Fibroblast of gingiva (primary cell): ENCODE measurements around the gene HOXA3.

Experiments used
- DNase-seq: peaks from one replicate; pipeline ENCODE4 v3.0.0-alpha.2; 2011; ENCODE audit warnings: low read depth

HOXA3 gene

DNA sequence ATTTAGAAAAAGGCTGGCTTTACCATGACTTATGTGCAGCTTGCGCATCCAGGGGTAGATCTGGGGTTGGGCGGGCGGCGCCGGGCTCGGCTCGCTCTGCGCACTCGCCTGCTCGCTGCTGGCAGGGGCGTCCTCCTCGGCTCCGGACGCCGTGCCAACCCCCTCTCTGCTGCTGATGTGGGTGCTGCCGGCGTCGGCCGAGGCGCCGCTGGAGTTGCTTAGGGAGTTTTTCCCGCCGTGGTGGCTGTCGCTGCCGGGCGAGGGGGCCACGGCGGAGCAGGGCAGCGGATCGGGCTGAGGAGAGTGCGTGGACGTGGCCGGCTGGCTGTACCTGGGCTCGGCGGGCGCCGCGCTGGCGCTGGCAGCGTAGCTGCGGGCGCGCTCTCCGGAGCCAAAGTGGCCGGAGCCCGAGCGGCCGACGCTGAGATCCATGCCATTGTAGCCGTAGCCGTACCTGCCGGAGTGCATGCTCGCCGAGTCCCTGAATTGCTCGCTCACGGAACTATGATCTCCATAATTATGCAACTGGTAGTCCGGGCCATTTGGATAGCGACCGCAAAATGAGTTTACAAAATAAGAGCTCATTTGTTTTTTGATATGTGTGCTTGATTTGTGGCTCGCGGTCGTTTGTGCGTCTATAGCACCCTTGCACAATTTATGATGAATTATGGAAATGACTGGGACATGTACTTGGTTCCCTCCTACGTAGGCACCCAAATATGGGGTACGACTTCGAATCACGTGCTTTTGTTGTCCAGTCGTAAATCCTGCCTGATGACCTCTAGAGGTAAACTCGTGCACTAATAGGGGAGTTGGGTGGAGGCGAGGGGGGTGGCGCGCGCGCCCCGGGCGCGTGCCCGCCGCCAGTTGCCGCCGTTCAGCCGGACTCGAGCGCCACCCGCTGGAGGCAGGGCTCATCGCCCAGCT, 9.1 kb downstream of the HOXA3 start, which contains the start of gene HOXA5:
HOXA5 (minus strand) TSS at position 659 of the 927 bp plus-strand sequence; CDS start at position 585, 74 bp downstream.
- no peak for DNase-seq

DNA sequence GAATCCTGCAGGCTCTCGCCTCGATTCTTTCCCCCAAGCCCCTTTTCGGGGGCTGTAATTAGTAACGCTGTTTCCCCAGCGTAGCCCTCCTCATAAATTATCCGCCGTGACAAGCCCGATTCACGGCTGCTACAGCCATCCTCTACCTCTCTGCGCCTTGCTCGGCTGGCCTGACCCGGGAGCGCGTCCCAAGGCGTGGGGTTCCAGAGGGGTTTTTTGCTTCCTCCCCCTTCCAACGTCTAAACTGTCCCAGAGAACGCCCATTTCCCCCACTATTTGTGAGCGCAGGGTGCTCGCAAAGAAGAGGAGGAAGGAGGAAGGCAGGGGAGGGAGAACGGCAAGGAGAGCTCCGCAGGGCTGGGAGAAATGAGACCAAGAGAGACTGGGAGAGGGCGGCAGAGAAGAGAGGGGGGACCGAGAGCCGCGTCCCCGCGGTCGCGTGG, 9.8 kb downstream of the HOXA3 start:
- no peak for DNase-seq

DNA sequence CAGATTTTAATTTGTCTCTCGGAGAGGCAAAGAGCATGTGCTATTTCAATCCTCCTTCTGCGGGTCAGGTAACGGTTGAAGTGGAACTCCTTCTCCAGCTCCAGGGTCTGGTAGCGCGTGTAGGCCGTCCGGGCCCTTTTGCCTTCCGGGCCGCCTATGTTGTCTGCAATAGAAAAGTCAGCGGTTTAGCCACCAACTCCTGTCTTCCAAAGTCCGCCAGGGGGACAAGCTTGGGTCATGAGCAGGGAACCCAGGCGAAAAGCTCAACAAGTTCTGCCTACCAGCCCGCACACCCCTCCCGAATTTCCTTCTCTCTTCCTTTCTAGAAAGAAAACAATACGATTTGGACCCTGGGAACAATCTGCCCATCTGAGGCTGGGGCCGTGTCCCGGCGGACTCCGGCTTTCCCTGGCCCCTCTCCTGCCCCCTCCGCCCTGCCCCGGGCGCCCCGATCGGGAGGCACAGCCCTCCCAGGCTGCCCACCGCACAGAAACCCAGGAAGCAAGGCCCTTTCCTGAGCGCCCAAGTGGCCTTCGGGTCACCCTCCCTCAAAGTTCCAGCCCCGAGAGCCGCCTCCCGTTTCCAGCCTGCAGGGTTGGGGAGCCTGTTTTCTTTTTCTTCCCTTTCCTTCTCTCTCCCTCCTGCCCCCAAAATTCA, 10.3 kb downstream of the HOXA3 start:
- no peak for DNase-seq

DNA sequence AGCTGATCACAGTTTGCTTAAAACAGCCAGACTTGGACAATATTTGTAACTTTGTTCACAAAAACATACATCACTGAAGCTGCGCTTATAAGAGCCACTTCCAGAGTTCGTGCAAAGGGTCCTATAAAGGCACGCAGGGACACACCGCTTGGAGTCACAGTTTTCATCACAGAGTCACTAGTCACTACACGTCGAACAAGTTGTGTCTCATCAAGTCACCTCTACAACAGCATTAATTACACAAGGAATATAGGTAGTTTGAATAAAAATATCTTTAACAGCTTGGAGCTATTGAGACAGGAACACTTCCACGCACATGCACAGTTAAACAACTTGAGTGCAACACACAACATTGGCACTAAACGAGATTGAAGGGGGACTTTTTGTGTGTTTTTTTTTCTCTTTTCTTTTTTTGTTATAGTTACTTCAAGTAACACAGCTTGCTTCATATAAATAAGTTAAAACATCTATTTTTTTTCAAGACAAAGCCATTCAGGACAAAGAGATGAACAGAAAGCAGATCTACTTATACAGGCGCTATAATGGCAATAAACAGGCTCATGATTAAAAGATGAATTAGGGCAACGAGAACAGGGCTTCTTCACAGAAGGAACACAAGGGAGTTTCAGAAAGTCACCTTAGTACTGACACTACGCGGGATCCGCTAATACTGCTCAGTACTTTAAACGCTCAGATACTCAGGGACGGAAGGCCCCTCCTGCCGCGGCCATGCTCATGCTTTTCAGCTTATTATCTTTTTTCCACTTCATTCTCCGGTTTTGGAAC, 11.1 kb downstream of the HOXA3 start:
- no peak for DNase-seq

DNA sequence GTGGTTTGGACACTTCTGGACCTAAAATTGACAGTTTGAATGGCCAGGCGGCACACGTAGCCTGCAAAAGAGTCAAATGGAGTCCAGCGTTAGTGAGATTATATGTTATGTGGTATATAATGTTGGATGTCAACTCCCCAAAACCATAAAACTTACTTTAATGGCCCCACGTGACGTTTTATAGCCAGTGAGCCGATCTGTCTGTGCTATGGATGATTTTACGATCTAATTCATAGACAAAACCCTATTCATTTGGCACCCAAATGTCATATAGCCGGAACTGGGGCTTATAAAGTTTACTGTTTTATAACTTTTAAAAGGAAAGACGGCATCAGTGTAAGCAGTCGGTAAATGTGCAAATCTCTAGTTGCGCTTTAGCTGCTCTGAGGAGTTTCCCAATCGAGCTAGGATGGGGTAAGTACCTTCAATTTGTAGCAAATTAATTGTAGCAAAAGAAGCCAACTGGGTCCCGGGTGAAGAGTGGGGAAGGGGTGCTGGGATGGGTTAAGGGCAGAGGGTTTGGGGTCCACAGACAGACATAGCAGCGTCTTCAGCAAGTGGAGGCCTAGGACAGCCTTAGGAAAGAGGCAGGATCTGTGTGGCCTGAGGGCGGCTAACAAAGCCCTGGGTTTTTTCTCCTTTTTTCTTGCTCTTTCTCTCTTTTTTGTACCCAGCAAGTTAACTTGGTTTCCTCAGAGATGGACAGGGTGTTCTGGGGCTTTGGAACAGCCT, 12.1 kb downstream of the HOXA3 start:
- no peak for DNase-seq

DNA sequence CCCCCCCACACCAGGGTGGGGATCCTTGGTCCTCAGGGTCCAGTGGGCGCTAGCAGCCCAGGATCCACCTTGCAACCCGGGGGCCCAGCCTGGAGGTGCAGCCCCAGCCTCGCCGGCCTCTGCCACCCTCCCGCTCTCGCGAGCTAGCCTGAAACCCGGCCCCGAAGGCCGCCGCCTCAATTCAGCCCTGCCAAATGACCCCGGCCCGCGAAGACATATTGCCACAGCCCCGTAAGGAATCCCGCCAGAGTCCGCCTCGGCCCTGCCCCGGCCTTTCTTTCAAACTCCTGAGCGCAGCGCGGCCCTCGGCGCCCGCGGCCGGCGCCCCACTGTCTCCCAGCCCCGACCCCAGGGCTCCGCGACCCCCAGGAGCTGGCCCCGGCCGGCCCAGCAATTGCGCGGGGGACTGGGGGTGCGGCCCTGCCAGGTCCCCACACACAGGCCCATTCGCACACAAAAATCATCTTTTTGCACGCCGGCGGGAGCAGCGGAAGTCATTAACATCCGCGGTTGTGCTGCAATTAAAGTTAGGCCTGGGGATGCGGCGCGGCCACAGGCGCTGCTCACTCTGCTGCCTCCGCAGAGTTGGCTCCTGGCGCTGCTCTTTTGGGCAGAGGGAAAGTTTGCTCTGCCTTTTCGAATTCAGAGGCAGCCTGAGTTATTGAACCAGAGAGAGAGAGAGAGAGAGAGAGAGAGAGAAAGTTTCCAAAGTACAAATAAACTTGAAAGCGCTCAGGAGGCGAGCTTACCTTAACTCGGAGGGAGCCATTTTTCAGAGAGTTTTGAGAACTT, 12.9 kb downstream of the HOXA3 start:
- no peak for DNase-seq

DNA sequence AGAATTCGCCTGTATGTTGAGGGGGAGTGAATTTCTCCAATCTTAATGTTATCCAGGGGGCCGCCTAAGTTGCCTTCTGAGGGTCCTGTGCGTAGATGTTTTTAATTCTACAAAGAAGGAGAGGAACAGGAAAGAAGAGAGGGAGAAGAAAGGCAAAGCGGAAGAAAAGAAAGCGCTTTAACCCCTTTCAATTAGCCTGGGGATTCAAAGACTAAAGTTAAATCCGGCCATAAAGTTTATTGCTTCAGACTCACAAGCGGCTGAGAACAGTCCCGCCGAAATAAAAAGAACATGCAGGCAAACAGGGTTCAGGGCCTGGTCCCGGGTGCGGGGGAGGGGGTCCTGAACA, 13.4 kb downstream of the HOXA3 start:
- DNase-seq = no peak

DNA sequence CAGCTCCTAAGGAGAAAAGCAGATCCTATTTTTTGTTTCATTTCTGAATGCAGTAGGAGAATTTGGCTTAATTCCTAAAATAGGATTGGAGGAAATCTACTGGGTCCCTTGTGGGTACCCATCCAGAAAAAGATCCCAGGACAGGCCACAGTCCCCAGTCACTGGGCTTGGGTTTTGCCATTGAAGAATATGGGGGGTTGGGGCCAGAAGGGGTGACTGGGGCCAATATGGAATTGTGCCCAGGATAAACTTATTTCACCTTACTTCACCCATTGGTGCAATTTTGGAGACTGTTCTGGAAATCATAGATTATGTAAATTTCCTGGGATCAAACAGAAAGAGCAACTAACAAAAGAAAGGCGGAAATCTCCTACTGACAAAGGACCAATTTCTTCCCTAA, 13.9 kb downstream of the HOXA3 start:
- DNase-seq = no peak

DNA sequence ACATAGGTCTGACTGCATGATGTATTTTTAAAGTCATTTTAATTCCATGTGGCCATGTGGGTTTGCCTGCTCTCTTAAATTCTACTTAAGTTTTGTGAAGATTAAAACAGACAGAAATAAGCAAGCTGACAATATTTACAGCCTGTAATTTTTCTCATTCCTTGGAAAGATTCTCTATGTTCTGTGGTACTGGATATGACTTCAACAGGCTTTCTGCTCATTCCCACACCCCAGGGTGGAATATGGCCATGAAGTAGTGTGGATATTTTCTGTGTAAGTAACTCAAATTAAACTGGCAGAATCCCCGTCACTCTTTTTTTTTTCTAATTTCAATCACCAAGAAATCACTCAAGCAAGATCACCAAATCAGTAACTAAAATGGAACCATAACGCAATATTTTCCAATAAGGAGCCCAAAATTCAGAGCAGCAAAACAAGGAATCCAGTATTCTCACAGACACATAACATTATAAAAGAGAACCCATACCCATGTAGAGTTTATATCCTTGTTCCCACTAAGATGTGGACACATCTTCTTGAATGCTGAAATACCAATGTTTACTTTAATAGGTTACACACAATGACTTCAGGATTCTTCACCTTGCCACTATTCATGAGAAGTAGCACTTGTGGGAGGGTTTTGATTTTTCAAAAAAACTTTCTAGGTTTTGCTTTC, 14.6 kb downstream of the HOXA3 start:
- DNase-seq = no peak

DNA sequence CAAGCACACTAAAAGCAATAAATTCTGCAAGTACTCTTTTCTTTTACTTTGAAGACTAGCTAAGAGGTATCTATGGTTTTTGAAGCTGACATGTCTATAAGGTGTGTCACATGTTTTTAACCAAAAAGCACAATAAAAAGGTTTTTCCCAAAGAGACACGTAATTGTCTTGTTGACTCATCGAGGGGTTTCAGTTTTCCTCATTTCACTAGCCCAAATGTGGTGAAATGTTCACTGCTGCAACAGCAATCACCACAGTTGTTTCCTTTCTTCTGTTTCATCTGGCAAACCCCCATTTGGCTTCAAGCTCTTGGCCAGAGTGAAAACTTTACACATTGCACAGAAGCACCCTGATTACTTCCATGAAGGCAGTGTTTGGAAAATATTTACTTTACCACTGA, 18.0 kb downstream of the HOXA3 start:
- peak; percentile 25 for DNase-seq

DNA sequence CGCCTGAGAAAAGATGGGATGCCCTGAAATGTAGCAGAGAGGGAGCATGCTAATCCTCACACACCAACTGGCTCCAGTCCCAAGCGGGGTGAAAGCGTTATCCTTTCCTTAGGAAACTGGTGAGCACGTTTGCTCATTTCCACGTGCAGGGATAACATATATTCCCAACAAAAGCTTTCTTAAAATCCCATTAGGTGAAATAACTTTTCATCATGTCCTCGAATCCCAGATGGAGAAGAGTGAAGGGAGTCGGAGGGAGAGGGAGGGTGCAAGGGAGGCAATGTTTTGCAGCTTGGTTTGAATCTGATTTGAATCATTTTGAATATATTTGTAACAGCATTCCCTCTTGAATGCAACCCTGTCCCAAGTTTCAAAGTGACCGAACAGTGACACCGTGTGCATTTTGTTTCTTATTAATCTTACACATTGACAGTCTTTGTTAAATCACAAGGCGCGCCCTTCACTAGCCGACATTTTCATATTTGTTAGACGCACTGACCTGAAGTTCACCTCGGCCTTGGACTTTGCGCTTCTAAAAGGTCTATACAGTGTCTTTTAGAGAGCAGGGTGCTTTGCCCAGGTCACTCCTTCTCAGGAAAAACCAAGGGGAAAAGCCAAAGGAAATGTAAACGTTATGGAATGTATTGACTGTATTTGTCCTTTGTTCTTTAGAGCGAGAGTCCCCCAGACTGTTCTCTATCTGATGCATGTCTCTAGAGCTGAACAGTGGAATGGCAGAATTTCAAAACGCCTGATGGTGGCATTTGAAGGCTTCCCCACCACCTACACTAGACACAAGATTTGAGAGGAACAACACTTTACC, 18.8 kb downstream of the HOXA3 start:
- DNase-seq = no peak

DNA sequence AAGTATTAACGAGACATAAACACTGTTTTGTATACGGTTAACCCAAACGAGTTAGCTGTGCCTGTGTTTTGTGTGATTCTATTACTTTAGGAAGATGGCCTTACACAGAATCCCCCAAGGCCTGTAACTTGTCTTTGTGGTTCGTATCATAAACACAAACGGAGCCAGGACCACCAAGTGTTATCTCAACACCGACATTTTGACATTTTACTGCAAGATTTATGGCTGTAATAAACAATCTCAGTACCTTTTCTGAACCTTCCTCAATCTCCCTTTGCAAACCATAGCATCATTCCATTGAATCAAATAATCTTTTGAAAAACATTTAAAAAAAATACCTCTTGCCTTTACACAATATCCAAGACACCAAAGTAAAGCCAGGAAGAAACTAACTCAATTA, 19.4 kb downstream of the HOXA3 start:
- no peak for DNase-seq

DNA sequence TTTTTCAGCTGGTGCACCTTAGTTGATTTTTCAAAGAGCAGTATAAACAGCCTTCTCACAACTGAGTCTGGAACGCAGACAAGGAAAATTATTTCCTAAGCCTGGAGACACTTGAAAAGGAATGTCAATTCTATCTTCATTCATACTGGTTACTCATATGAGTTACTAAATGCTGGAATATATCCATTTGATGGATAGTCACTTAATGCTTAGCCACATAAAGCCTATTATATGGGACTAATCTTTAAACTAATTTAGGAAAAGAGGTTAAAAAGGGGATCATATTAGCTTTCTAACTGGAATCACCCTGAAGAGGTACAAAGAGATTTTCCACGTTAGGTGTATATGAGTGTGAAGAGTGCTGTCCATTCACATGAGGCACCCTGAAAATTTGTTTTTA, 20.2 kb downstream of the HOXA3 start:
- DNase-seq = no peak

DNA sequence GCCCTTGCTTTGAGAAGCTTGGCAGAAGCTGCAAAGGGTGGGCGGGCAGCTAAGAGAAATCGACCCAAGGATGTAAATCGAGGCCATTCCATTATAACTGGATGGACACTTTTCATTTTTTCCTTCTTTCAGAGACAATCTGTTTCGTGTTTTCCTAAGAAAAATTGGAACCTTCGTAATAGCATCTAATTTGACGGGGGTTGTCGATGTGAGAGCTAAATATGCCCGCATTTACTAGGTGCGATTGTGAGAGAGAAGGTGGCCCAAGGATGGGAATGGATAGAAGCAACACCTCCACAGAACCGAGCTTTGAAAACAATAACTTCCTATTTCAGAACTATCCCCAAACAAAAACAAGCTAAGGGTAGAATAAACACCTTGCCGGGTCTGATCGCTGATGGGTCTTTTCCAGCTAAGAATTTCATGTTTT, 21.0 kb downstream of the HOXA3 start:
- no peak for DNase-seq

DNA sequence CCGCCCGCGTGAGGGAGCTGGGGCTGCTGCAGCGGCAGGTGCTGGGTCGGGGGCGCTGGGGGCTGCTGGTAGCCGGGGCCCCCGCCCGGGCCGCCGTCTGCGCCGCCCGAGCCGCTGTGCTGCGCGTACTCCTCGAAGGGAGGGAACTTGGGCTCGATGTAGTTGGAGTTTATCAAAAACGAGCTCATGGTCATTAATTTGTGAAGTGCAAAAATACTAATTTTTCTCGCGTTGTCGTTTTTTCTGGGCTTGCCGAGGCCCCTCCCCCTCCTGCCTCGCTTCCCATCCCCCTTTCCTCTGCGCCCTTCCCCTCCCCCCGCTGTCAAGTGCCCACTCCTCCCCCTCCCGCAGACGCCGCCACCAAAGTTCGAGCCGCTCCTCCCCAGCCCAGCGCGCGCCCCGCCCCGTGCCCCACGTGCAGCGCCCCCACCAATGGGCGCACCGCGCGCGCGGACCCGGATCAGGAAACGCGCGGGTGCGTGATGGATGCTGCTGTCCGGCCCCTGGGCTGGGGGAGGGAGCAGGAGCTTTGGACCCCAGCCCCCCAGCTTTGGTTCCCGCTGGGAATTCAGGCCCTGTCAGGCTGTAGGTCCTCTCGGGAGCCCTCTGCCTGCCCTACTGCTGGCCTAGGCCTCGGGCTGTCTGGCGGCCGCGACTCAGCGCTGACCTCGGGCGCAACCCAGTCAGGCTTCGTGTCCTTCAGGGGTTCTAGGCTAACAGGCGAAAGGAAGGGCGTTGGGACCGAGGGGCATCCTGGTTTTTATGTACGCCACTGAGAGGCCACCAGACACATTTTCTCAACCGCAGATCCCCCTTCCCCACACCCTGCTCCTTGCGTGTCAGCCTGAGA, 21.6 kb downstream of the HOXA3 start, which contains the start of gene HOXA4:
HOXA4 (minus strand) TSS at position 218 of the 850 bp plus-strand sequence; CDS start at position 194, 24 bp downstream.
- no peak for DNase-seq

DNA sequence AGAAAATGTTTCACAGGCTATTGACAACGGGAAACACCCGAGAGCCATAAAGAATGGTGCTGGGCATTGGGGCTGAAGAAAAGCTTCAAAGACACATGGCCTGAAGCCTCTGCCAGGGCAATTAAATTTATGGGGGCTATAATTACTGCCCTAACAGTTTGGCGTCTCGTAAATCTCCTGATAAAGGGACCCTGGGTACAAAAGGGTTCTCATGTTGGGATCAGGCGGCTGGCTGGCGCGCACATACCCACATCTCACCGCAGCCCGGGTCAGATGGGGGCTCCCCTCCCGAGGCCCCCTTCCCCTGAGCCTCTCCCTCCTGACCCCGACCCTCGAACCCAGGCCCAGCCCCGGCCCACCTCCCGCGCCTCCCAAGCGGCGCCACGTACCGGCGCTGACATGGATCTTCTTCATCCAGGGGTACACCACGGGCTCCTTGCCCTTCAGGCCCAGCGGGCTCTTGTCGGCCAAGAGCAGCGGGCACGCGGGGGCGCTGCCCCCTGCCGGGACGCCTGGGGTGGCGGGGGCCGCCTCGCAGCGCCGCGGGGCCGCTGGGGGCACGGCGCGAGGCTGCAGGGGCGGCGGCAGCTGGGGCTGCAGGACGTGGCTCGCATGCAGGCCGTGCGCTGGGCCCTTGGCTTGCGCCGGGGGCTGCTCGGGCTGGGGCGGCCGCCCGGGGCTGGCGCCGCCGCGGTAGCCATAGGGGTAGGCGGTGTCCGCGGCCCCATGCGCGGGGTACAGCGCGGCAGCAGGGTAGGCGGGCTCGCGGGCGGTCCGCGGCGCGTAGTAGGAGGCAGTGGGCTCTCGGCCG, 22.4 kb downstream of the HOXA3 start:
- no peak for DNase-seq
